Endothelial cell of umbilical vein (primary cell): Measurements from ENCODE around the gene PUS1.

Experiments
- EZH2 ChIP-seq: IDR thresholded peaks from 2 replicates; pipeline ENCODE4 v1.6.1; 2012; ENCODE audit warnings: borderline replicate concordance, low read depth, mild to moderate bottlenecking, moderate library complexity, low read length, inconsistent platforms; ENCODE audit not compliant: severe bottlenecking
- GATA2 ChIP-seq: IDR thresholded peaks from 2 replicates; pipeline ENCODE4 v1.7.0; 2011; ENCODE audit warnings: low read depth, mild to moderate bottlenecking, moderate library complexity, mixed read lengths, low read length; ENCODE audit not compliant: insufficient read length, insufficient read depth
- JUN ChIP-seq: IDR thresholded peaks from 2 replicates; pipeline ENCODE4 v1.6.1; 2011; ENCODE audit warnings: borderline replicate concordance, low read depth; ENCODE audit not compliant: insufficient read length, insufficient read depth
- MYC ChIP-seq: IDR thresholded peaks from one replicate; pipeline ENCODE4 v1.6.1; 2011; ENCODE audit warnings: mild to moderate bottlenecking, low read depth, low read length
- POLR2A ChIP-seq: IDR thresholded peaks from 2 replicates; pipeline ENCODE4 v1.6.1; 2012; ENCODE audit warnings: low read depth, mild to moderate bottlenecking, control low read depth, low read length
- POLR2AphosphoS5 ChIP-seq: IDR thresholded peaks from 2 replicates; pipeline ENCODE4 v1.6.1; 2012; ENCODE audit warnings: low read depth, mild to moderate bottlenecking, control low read depth, low read length, moderate library complexity; ENCODE audit not compliant: insufficient read depth
- TF ChIP-seq, protein P1 (sequence below), 2 donors: IDR thresholded peaks; 1 replicate in 1 of 2; 2 replicates in 1 of 2; pipeline ENCODE4 v1.5.1; 2011; ENCODE audit warnings: low read length in 2 of 2, mild to moderate bottlenecking in 2 of 2, moderate library complexity in 2 of 2, control low read depth in 1 of 2, inconsistent platforms in 1 of 2, low read depth in 1 of 2; ENCODE audit not compliant: insufficient read depth in 1 of 2; ENCODE audit errors: extremely low read depth in 1 of 2
- TF ChIP-seq, protein P2 (sequence below): IDR thresholded peaks from 2 replicates; pipeline ENCODE4 v1.6.1; 2011; ENCODE audit not compliant: insufficient read depth, insufficient read length

DNA sequence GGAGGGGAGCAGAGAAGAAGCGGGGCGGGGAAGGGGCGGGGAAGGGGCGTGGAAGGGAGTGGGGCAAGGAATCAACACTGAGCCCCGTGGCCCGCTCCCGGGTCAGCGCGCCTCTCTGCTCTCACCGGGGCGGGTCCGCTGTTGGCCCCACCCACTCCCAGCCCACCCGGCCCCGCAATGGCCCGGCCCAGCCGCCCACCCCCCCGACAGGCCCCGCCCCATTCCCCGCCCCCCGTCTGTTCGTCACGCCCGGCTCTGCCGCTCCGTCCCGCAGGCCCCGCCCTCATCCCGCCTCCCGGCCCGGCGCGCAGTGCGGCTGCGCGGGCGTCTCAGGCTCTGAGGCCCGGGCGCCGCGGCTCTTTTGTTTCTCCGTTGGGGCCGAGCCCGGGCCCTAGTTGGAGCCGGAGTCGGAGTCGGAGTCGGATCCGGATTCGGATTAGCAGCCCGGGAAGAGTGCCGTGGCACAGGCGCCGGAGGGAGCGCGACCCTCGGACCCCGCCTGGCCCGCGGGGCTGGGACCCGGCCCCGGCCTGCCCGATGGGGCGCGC, 34.7 kb upstream of the PUS1 start, which contains the start of gene ULK1:
- TF ChIP-seq, protein P1, sequence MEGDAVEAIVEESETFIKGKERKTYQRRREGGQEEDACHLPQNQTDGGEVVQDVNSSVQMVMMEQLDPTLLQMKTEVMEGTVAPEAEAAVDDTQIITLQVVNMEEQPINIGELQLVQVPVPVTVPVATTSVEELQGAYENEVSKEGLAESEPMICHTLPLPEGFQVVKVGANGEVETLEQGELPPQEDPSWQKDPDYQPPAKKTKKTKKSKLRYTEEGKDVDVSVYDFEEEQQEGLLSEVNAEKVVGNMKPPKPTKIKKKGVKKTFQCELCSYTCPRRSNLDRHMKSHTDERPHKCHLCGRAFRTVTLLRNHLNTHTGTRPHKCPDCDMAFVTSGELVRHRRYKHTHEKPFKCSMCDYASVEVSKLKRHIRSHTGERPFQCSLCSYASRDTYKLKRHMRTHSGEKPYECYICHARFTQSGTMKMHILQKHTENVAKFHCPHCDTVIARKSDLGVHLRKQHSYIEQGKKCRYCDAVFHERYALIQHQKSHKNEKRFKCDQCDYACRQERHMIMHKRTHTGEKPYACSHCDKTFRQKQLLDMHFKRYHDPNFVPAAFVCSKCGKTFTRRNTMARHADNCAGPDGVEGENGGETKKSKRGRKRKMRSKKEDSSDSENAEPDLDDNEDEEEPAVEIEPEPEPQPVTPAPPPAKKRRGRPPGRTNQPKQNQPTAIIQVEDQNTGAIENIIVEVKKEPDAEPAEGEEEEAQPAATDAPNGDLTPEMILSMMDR (IDR thresholded peaks at IDR 0.05; ENCODE audit: extremely low read depth in 1 of 2, insufficient read depth in 1 of 2, low read depth in 1 of 2, low read length in 2 of 2), result no peak
- TF ChIP-seq EZH2, result no peak
- TF ChIP-seq POLR2A, result peak; percentile 92
- peak; percentile 90 for TF ChIP-seq POLR2AphosphoS5
- TF ChIP-seq GATA2, result no peak
- TF ChIP-seq, protein P2, sequence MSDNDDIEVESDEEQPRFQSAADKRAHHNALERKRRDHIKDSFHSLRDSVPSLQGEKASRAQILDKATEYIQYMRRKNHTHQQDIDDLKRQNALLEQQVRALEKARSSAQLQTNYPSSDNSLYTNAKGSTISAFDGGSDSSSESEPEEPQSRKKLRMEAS, result no peak
- no peak for TF ChIP-seq JUN
- TF ChIP-seq MYC, result no peak
